GM12872 (cell line): ENCODE results near the gene DAPK1.

Source experiments
- TF ChIP-seq, protein P1 (sequence below): IDR thresholded peaks from 3 replicates; pipeline ENCODE4 v1.5.1; 2011; ENCODE audit warnings: low read depth, mild to moderate bottlenecking, low read length, moderate library complexity; ENCODE audit not compliant: insufficient read depth

The DAPK1 gene

DNA sequence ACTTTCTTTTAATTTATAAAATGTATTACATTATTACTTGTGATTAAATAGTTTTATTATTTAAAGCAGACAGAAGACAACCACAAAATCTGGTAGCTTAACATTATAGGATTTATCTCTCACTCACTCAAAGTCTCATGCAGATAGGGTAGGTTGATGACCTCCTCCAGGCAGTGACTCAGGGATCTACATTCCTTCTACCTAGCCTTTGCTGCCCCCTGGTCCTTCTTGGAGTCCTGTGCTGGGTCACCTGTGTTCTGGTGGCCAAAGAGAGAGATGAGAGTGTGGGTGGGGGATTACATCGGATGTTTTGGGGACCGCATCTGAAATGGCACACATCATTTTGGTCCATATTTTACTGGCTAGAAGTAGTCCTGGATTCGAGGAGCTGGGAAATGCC lies 132.6 kb downstream of the DAPK1 start:
- TF ChIP-seq, protein P1, sequence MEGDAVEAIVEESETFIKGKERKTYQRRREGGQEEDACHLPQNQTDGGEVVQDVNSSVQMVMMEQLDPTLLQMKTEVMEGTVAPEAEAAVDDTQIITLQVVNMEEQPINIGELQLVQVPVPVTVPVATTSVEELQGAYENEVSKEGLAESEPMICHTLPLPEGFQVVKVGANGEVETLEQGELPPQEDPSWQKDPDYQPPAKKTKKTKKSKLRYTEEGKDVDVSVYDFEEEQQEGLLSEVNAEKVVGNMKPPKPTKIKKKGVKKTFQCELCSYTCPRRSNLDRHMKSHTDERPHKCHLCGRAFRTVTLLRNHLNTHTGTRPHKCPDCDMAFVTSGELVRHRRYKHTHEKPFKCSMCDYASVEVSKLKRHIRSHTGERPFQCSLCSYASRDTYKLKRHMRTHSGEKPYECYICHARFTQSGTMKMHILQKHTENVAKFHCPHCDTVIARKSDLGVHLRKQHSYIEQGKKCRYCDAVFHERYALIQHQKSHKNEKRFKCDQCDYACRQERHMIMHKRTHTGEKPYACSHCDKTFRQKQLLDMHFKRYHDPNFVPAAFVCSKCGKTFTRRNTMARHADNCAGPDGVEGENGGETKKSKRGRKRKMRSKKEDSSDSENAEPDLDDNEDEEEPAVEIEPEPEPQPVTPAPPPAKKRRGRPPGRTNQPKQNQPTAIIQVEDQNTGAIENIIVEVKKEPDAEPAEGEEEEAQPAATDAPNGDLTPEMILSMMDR: no peak

DNA sequence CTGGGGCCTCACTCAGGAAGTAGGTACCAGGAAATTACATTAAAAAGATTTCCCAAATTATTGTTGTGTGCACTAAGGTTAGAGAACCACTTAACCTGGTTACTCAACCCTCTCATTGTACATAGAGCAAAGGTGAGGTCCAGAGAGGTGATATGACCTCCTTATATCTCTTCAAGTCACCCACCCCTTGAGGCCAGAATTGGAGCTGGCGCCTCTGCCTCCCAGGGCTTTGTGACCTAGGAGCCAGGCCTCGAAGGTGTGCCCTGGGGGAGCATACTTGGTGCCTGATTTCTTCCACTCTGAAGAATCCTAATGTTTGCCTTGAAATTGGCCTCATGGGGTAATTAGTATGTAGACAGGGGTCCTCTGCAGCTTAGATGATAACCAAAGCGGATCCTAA lies 133.2 kb downstream of the DAPK1 start:
- TF ChIP-seq, protein P1: no peak

DNA sequence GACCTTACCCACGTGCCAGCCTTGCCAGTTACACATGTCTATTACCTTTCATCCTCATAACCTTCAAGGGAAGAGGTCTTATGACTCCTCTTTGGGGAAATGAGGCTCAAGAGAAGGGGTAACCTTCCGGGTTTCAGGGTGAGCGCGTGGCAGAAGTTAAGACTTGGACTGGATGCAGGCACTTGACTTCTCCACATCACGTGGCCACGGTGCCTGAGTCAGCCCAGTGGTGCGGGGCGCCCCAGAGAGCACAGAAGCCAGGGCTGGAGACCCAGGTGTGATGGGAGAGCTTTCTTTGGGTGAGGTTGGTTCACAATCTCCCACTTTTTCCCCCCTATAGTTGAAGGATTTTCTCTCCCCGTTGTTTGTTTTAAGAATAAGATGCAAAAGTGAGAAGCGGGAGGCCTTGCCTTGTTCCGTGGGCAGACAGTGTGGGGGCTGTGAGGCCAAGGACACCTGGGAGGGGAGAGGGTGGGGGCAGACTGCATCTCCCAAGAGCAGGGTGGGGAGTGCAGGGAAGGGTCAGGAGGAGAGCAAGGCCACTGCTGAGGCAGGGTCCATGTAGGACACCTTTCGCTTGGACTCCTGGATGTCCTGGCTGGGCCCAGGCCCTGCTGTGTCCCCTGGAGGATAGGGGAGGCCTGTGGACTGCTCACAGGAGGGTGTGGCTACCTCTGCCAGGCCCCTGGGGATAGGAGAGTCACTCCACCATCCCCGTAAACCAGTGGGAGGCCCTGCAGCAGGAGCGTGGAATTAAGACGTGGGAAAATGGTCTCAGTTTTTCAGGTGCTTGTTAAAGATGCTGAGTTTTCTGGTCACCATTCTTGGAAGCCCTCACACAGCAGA lies 138.2 kb downstream of the DAPK1 start:
- TF ChIP-seq, protein P1: no peak

DNA sequence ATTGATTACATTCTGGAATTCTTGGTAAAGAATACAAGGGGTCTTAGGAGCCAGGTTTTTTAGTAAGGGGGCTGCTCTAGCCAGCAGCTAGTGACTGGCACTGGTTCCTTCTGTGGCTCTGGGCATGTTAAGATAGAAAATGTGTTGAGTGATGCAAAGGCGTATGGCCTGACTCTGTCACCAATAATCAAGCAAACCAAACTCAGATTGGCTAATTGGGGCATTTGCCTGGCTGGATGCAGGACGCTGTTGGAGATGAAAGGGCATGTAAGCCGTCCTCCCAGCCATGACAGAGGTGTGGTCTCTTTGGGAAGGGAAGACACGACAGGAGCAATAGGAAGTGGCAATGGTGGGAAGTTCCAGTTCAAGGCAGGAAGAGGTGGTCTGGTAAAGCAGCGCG lies 140.6 kb downstream of the DAPK1 start:
- TF ChIP-seq, protein P1: no peak

DNA sequence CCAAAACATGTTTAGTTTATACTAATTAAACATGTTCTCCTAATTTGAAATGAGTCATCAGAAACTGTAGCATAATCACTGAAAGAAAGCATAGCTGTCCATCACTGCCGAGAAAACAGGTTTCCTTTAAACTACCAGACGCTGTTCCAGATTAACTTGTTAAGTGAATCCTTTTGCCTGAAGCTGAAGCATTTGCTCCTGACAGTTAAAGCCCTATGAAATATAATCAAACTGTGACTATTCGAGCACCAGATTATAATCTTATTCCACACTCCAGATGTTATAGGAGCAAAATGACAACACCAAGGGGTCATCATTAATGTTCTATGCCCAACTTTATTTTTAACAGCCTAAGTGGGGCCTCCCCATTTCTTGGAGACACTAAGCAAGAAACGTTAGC lies 142.3 kb downstream of the DAPK1 start:
- TF ChIP-seq, protein P1: no peak

DNA sequence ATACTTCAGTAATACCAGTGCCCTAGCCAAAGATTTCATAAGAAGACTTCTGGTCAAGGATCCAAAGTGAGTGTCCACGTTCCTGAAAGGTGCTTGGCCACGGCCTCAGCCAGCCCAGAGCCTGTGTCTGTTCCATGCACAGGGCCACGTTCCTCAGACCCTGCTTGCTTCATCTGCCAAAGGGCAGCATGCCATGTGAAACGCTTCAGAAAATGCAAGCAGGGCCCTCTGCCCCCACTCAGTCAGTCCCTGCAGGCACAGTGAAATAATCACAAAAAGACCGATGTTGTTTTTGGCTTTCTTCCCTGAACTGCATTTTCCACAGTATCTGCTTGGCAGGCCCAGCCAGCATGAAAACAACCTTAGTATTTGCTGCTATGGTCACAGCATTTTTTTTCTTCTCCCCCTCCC lies 142.7 kb downstream of the DAPK1 start:
- TF ChIP-seq, protein P1: no peak

DNA sequence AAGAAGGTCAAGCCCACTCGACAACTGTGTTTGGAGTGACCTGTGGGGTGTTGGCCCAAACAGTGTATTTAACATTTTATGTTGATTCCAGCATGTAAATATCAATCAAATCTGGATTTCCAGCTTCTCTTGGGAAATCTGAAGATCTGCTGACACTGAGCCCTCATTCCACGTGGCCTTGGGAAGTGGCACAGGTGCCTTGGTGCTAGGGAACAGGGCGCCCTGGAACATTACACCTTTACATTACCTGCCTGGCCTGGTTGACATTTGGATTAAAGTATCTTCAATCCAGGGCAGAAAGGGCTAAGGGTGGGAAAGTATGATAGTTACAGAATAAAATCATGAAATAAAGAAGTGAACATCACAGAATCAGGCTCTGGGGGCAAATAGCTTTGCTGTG lies 143.4 kb downstream of the DAPK1 start:
- TF ChIP-seq, protein P1: no peak
